Measurements from ENCODE around the gene PCDH15. TPM values are rescaled to one million over a fixed set of nuclear protein-coding genes. Genes with fewer than 3 reads are reported as not detected.

PCDH15 gene
- total and polyA plus RNA-seq, 2 of the 8 experiments (the other 6 are each of a cell fraction or from before 2014, with no cell fraction given) = 0.11 TPM; not detected in 1

DNA sequence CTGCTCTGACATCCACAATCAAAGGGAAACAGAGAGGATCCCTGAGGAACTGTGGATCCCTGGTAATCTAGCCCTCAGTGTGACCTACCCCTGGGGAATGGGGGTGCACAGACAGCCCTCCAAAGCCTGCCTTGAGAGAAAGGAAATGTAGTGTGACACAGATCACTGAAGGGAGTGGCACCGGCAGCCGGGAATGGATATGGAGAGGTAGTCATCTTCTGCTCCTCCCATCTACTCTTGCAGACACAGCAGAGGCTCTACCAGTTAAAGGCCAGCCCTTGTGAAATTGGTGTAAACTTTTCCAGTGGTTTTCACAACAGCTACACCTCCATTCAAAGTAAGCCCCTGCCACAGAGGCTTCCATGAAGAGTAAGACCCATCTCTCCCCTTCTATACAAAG lies 144.4 kb downstream of the PCDH15 start:
- H3K14ac ChIP-seq (ENCODE audit: insufficient read length) = no peak overlapping the region
- H3K36me3 ChIP-seq (ENCODE audit: control insufficient read depth in 2 of 4, insufficient read depth in 4 of 4, low read length in 3 of 4) = no peaks in the 10 kb centered on the region
- H3K4me1 ChIP-seq (replicated peaks in 1 of 4; ENCODE audit: control insufficient read depth in 3 of 4, insufficient read depth in 4 of 4, low read length in 3 of 4) = no peaks in the 10 kb centered on the region
- no peak overlapping the region for H3K9ac ChIP-seq (replicated peaks in 1 of 4; ENCODE audit: extremely low read depth in 1 of 4, low read depth in 3 of 4, low read length in 3 of 4)
- H2AFZ ChIP-seq (ENCODE audit: low read length) = no peak overlapping the region
- POLR2A ChIA-PET (ENCODE audit: partially characterized antibody) = no interaction called here
- H3K27ac ChIP-seq (ENCODE audit: low read depth, low read length) = no peak overlapping the region
- H2BK120ac ChIP-seq (replicated peaks; ENCODE audit: low read depth, low read length) = no peak overlapping the region
- no peaks in the 10 kb centered on the region for H3K9me3 ChIP-seq (ENCODE audit: insufficient read depth in 2 of 2, low read depth in 1 of 2, low read length in 1 of 2)
- no peak overlapping the region for H2BK5ac ChIP-seq (ENCODE audit: low read depth, low read length)
- no peak overlapping the region for H3K18ac ChIP-seq (ENCODE audit: extremely low read depth, low read length)
- peaks cover 0 to 1% (median 0%) of the 10 kb centered on the region in 4 experiments; a peak in 1 of 7 replicates for H3K27me3 ChIP-seq (replicated peaks in 1 of 4; ENCODE audit: control insufficient read depth in 3 of 4, extremely low read depth in 1 of 4, insufficient read depth in 3 of 4, low read length in 3 of 4)
- no peak overlapping the region for H4K5ac ChIP-seq (ENCODE audit: insufficient read length, low read depth, low read length)
- CTCF ChIA-PET (ENCODE audit: partially characterized antibody) = no interaction called here
- 88% methylated on average over 2 of the region's 2 CpGs; no CpG with 5 or more reads in 1 of the 2 experiments for WGBS, 2 experiments (ENCODE audit: extremely low coverage in 1 of 2, insufficient coverage in 1 of 2, insufficient read length in 1 of 2, insufficient replicate concordance in 2 of 2, low coverage in 1 of 2, low lambda C conversion rate in 2 of 2, missing lambda C conversion rate in 1 of 2)
- no peak for FAIRE-seq
- DNase-seq (ENCODE audit: low read depth in 1 of 2, low spot score in 2 of 2) = no peak
- H3K4me3 ChIP-seq (ENCODE audit: extremely low read depth in 1 of 4, insufficient read depth in 2 of 4, low read depth in 3 of 4, low read length in 4 of 4) = no peak overlapping the region
- no peak overlapping the region for H3K23ac ChIP-seq (ENCODE audit: insufficient read length)
- H2AK5ac ChIP-seq (ENCODE audit: low read depth, low read length) = no peak overlapping the region
- H2BK12ac ChIP-seq (ENCODE audit: low read depth, low read length) = no peak overlapping the region
- no peak overlapping the region for H3K4me2 ChIP-seq (ENCODE audit: insufficient read depth in 1 of 2, low read depth in 2 of 2, low read length in 2 of 2)
- H2BK20ac ChIP-seq (ENCODE audit: low read length) = no peak overlapping the region
- no peaks in the 10 kb centered on the region for H3K23me2 ChIP-seq (ENCODE audit: low read depth, low read length)
- H3K4ac ChIP-seq (replicated peaks; ENCODE audit: insufficient read length, low read depth, low read length) = no peak overlapping the region
- H3K79me1 ChIP-seq (ENCODE audit: low read depth, low read length) = no peaks in the 10 kb centered on the region
- no peak overlapping the region for H2BK15ac ChIP-seq (ENCODE audit: low read length)
- H3K79me2 ChIP-seq (ENCODE audit: control insufficient read depth in 1 of 2, insufficient read depth in 2 of 2, low read length in 2 of 2) = no peaks in the 10 kb centered on the region
- H4K91ac ChIP-seq (replicated peaks; ENCODE audit: insufficient read length, low read length) = no peak overlapping the region
- H4K8ac ChIP-seq (ENCODE audit: extremely low read depth, insufficient read depth, low read length) = no peak overlapping the region
- no peak overlapping the region for H3K56ac ChIP-seq (replicated peaks; ENCODE audit: insufficient read length, low read depth, low read length)
- H4K20me1 ChIP-seq (replicated peaks in 1 of 2; ENCODE audit: control insufficient read depth in 1 of 2, insufficient read depth in 2 of 2, low read length in 2 of 2) = no peaks in the 10 kb centered on the region
- TF ChIP-seq JUND (IDR thresholded peaks at IDR 0.05; ENCODE audit: low read length) = no peak
- no peak for TF ChIP-seq ZNF274 (IDR thresholded peaks at IDR 0.05; ENCODE audit: borderline replicate concordance, extremely low read depth, low read length)
- no peak for TF ChIP-seq ATF2 (IDR thresholded peaks at IDR 0.05; ENCODE audit: low read length)
- no peak for TF ChIP-seq JUN (IDR thresholded peaks at IDR 0.05; ENCODE audit: low read depth, low read length)
- TF ChIP-seq YY1 (IDR thresholded peaks at IDR 0.05; ENCODE audit: low read depth, low read length) = no peak
- no peak for TF ChIP-seq RAD21 (IDR thresholded peaks at IDR 0.05 in 1 of 2, conservative IDR thresholded peaks at IDR 0.05 in 1 of 2; ENCODE audit: low read depth in 2 of 2, low read length in 2 of 2)
- no peak for TF ChIP-seq GABPA (IDR thresholded peaks at IDR 0.05; ENCODE audit: borderline replicate concordance, insufficient read depth, low read length)
- no peak for TF ChIP-seq BCL11A (IDR thresholded peaks at IDR 0.05; ENCODE audit: low read depth in 2 of 2, low read length in 2 of 2)
- no peak for TF ChIP-seq KDM5A (IDR thresholded peaks at IDR 0.05; ENCODE audit: low read length)
- TF ChIP-seq USF2 (IDR thresholded peaks at IDR 0.05; ENCODE audit: low read length) = no peak
- TF ChIP-seq PHF8 (conservative IDR thresholded peaks at IDR 0.05; ENCODE audit: low read depth, low read length) = no peak
- TF ChIP-seq POLR2AphosphoS5 (IDR thresholded peaks at IDR 0.05; ENCODE audit: low read depth, low read length) = no peak
